NCI-H345 treated with DMSO at 0.1 percent for 48 hours (cell line): ENCODE results near the gene BMP8A.
"Not testable (repeated sequence)": the region's sequence is repeated elsewhere in the genome, so short reads cannot be mapped to it uniquely, and the experiment has no call there.

Source experiments
- DNase-seq: peaks from one replicate; lab custom pipeline; 2025; ENCODE audit not compliant: unreplicated experiment; lab: John Stamatoyannopoulos, UW

BMP8A gene

GRCh38 chr1:39481289-39481688, 10.1 kb upstream of the BMP8A start:
- DNase-seq: no peak

DNA sequence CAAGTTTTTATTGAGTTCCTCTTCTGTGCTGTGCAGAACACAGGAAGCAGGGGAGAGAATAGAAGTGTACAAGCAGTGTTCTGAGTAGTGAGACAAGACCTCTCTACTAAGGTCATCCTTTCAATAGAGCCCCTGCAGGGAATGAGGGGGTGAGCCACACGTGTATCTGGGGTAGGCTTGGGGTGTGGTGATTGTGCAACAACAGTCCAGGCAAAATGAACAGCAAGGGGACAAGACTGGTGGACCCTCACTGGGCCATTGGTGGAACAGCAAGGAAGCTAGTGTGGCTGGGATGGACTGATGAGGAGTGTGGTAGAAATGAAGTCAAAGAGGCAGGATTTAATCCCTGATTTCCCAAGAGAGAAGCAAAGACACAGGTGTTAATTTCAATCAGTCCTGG, 8.2 kb upstream of the BMP8A start:
- DNase-seq: no peak

GRCh38 chr1:39484564-39484963, 6.9 kb upstream of the BMP8A start:
- DNase-seq: no peak

GRCh38 chr1:39485046-39485803, 6.2 kb upstream of the BMP8A start:
- no peak for DNase-seq

DNA sequence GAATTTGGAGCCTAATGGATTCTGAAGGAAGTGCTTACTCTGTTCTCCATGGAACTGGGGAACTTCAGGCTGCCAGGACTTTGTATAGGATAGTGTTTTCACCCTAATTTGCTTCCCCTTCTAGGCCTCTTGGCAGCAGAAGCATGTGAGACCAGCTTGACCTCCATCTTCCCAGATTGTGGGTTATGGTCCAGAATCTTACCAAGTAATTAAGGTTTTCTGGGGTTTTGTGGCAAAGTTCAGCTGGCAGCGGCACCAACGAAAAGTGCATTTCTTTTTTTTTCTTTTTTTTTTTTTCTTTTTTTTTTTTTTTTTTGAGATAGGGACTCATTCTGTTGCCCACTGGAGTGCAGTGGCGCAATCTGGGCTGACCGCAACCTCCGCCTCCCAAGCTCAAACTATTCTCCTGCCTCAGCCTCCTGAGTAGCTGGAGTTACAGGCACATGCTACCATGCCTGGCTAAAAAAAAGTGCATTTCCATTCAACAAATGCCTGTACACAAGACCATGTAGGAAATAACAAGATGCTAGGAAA, 3.4 kb upstream of the BMP8A start:
- DNase-seq: no peak

- DNase-seq: no peak
Observed at GRCh38 chr1:39488793-39489566, 2.5 kb upstream of the BMP8A start.

DNA sequence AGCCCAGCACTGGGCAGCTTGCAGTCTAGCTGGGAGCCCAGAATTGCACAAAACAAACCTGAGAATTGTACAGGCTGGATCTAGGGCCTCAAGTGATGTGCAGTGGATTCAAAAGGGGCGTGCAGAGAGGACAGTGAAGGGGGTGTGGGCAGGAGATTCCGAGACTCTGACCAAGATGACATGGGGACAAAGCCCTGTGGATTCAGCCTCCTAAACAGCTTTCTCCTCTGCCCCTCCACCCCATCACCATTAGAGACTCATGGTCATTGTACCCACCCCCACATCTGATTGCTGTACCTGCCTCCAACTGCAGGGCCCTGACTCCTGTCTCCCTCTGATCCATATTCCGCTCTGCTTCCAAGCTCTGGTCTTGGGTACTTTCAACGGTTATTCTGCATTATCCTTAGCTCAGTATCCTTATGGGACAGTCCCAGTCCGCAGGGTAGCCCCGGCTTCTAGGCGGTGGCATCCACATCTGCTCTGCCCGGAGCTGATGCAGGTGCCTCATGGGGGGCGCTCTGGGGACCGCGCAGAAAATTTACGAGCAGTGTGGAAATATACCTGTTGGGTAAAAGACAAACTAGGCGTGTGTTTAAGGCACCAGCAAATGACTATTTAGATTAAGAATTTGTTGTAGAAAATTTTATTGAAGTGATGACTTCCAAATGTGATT, 1.7 kb upstream of the BMP8A start:
- no peak for DNase-seq

DNA sequence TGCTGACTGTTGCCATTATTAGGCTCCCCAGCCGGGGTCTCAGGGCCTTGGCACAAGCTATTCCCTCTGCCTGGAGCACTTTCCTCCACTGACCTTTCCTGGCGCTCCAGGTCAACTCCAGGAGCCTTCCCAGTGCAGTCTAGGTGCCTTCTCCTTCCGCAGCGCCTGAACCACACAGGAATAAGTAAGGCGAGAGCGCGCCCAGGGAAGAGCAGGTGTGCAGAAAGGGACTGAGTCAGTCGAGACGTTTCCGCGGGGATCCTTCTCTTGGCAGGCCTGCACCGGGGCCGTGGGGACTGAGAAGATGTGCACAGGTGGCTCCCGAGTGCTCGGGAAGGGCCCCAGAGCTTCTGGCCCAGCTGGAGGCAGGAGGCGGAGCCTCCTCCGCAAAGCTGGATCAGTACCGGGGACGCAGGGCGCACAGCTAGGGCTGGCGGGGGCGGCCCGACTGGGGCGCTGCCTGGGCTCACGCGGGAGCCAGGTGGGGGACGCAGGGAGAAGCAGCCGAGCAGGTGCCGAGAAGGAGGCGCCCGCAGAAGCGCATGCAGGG, 765 bp upstream of the BMP8A start:
- no peak for DNase-seq

DNA sequence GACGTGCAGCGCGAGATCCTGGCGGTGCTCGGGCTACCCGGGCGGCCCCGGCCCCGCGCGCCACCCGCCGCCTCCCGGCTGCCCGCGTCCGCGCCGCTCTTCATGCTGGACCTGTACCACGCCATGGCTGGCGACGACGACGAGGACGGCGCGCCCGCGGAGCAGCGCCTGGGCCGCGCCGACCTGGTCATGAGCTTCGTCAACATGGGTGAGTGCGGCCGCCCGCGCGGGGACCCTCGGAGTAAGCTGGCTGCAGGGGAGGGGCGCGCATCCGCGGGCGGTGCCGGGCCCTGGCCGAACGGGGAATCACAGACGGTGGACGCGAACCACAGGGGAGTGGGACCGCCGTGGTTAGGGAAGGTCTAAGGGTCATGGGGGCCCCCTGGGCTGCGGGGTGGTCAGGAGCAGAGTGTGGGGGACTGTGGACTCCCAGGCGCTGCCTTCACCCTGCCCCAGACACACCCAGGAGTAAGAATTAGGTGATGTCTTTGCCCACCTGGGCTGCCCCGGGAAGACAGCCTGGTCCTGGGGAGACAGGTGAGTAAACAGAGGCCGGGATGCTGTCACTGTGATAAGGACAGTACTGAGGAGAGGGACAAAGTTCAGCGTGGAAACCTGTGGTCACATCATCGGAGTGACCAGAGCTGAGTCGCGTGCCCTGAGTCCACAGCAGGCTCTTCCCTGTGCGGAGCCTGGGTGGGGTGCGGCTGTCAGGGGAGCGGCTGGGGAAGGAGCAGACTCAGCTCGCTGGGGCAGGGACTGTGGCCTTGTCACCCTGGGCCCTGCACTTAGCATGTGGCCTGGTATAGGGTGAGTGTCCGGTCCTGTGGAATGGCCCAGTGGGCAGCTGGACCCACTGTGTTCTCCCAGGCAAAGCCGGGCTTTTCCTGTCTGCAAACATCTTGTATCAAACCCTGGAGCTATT, 944 bp downstream of the BMP8A start:
- DNase-seq: not testable (repeated sequence)

GRCh38 chr1:39493043-39493810, 1.8 kb downstream of the BMP8A start:
- not testable (repeated sequence) for DNase-seq

GRCh38 chr1:39494671-39495410, 3.4 kb downstream of the BMP8A start:
- DNase-seq: no peak

DNA sequence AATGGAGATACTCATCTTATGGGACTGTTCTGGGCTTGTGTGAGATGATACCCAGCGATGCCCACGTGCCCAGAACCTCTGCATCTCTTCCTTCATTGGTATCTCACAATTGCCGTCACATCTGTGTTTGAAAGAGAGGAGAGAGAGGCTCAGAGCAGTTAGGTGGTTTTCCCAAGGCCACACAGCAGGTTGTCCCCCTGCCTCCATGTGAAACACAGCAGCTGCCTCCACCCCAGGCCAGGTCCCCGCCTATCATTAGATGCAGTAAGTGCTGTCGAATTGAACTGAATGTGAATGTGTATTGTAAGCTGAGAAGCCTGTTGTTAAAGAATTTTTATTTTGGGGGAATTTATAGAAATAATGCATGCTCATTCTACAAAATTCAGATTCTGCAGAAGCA, 5.1 kb downstream of the BMP8A start:
- DNase-seq: not testable (repeated sequence)

DNA sequence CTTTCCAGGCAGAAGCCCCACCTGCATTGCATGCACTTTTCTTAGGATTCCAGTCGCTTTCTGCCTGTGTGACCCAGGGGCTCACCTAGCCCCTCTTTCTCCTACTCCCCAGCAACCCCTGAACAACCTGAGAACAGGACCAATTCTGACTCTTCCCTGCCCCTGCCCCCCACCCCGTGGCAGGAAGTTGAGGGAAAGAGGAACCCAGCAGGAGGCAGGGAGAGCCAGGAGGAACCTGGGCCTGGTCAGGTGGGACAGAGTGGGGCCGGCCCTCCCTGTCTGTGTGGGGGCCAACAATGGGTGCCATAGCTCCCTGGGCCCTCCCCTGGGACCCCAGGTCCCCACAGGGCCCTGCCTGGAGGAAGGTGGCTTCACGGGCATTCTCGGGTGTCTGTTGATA, 6.1 kb downstream of the BMP8A start:
- DNase-seq: no peak

DNA sequence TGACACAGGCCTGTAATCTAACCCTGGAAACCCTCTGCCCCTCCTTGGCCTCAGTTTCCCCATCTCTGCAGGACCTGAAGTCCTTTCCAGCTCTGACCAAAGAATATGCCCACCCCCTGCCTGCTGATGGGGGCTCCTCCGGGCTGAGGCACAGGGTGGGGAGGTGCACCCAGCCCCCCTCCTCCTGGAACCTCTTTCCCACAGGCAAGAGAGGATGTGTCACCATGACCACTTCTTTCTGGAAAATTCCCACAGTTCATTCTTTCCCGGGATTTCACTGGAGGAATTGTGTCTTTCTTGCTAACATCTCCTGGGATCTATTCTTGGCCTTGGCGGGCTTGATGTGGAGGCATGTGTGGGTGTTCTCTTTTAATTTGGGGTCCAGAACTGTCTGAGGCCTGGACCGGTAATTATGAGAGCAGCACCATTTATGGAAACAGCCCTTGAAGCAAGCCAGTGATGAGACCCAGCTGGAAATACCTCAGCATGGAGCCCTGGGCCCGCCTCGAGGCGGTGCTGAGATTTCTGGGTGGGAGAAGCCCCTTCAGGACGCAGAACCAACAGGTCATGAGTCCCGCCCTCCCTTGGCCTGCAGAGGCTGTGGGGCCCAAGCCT, 6.8 kb downstream of the BMP8A start:
- DNase-seq: not testable (repeated sequence)

- not testable (repeated sequence) for DNase-seq
Observed at GRCh38 chr1:39498821-39499220, 7.4 kb downstream of the BMP8A start.

DNA sequence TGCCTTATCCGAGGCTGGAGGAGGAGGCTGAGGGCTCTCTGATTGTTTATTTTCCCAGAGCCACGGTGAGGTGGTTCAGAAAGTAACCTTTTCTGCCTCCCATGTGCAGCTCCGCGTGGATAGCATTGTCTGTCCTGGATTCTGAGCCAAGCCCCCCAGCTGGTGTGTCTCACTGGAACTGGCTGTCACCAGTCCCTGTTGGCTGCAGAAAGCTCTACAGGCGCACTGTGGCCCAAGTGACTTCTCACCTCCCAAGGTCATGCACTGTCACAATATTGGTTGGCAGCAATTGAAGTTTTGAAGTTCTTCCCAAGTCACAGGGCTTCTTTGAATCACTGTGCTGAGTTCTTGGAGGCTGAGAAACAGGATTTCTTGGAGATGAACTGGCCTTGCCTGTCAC, 8.2 kb downstream of the BMP8A start:
- DNase-seq: no peak

DNA sequence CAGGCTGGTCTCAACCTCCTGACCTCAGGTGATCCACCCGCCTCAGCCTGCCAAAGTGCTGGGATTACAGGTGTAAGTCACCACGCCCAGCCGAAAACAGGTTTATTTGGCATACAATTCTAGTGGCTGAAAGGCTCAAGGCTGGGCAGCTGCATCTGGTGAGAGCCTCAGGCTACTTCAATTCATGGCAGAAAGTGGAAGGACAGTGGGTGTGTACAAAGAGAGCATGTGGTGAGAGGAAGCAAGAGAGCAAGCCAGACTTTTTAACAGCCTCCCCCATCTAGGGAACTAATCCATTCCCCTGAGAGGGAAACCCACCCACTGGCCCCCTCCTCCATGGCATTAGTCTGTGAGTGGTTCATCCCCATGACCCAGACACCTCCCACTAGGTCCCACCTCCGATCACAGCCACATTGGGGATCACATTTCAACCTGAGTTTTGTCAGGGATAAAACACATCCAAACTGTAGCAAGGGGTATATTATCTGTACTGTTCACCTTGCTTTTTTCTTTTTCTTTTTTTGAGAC, 9.5 kb downstream of the BMP8A start:
- no peak for DNase-seq

DNA sequence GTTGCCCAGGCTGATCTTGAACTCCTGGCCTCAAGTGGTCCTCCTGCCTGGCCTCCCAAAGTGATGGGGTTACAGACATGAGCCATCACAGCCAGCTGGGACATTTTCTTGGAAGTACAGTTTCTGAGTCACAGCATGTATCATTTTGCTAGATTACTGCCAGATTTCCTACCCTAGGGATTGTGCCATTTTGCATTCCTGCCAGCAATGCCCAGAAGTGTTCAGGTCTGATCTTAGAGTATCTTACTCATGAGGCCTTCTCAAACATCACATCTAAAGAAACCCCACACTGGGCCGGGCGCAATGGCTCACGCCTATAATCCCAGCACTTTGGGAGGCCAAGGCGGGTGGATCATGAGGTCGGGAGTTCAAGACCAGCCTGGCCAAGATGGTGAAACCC, 10.2 kb downstream of the BMP8A start:
- DNase-seq: no peak
